ENCODE data around the gene ATP8A2. TPM values are rescaled to one million over a fixed set of nuclear protein-coding genes. Genes with fewer than 3 reads are reported as not detected.

The ATP8A2 gene
- total and polyA plus RNA-seq, 4 donors, result 0.01 to 0.08 (median 0.05) TPM; not detected in 1

DNA sequence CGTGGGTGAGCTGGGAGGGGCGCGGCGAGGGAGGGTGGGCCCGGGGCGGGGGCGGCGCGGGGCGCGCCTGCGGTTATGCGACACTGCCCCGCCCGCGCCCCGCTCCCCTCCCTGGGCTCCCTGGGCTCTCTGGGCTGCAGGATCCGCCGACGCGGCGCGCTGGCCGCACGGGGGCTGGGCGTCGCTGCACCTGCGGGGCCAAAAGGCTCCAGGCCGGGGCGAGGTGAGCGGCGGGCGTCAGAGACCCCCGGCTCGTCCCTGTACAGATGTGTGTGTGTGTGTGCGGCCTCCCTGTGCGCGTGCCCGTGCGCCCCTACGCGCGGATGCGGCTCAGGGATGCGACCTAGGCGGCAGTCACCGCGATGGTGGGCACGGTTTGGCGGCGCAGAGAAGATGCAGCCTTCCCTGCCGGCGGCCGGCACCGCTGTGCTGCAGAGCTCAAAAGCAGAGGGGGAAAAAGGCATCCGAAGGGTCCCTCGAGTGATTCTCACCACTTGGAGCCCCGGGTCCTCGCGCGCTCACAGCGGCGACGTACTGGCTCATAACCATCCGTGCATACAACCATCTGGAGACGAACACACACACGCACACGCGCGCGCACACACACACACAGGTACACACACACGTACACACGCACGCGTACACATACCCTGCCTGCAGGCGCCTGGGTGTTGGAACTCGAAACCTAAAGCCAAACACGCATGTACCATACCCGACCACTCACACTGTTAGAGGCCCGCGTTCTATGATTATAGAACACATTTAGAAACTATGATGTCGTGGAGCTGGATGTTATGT lies 709 bp downstream of the ATP8A2 start:
- 14% methylated on average over 82 of the region's 82 CpGs for WGBS
- H3K4me1 ChIP-seq (ENCODE audit: control insufficient read depth in 4 of 4, insufficient read depth in 4 of 4, low read length in 3 of 4), result peaks cover 4 to 12% (median 6%) of the 10 kb centered on the region in 4 donors
- no peak for DNase-seq (ENCODE audit: low spot score)
- peak overlapping the region in 1 of 3 donors; percentile 39 for H3K4me3 ChIP-seq (ENCODE audit: low read depth in 1 of 3, low read length in 3 of 3)
- no peak overlapping the region for H3K27ac ChIP-seq (ENCODE audit: low read depth in 1 of 2, low read length in 2 of 2)
- no peaks in the 10 kb centered on the region for H3K36me3 ChIP-seq (ENCODE audit: control insufficient read depth in 4 of 4, insufficient read depth in 3 of 4, low read depth in 1 of 4, low read length in 3 of 4)
- H3K9me3 ChIP-seq (ENCODE audit: control insufficient read depth in 4 of 4, low read length in 3 of 4), result no peaks in the 10 kb centered on the region
- H3K27me3 ChIP-seq (ENCODE audit: control insufficient read depth in 4 of 4, insufficient read depth in 4 of 4, low read length in 3 of 4), result peaks cover 0 to 22% (median 13%) of the 10 kb centered on the region in 4 donors
- TF ChIP-seq ZBTB33 (IDR thresholded peaks at IDR 0.05) (no peak), NR2F2 (IDR thresholded peaks at IDR 0.05) (no peak), ATF3 (IDR thresholded peaks at IDR 0.05) (no peak), YY1 (IDR thresholded peaks at IDR 0.05) (no peak), HNF4A (conservative IDR thresholded peaks at IDR 0.05) (no peak), FOXA1 (IDR thresholded peaks at IDR 0.05) (no peak)
- TF ChIP-seq, protein P1, sequence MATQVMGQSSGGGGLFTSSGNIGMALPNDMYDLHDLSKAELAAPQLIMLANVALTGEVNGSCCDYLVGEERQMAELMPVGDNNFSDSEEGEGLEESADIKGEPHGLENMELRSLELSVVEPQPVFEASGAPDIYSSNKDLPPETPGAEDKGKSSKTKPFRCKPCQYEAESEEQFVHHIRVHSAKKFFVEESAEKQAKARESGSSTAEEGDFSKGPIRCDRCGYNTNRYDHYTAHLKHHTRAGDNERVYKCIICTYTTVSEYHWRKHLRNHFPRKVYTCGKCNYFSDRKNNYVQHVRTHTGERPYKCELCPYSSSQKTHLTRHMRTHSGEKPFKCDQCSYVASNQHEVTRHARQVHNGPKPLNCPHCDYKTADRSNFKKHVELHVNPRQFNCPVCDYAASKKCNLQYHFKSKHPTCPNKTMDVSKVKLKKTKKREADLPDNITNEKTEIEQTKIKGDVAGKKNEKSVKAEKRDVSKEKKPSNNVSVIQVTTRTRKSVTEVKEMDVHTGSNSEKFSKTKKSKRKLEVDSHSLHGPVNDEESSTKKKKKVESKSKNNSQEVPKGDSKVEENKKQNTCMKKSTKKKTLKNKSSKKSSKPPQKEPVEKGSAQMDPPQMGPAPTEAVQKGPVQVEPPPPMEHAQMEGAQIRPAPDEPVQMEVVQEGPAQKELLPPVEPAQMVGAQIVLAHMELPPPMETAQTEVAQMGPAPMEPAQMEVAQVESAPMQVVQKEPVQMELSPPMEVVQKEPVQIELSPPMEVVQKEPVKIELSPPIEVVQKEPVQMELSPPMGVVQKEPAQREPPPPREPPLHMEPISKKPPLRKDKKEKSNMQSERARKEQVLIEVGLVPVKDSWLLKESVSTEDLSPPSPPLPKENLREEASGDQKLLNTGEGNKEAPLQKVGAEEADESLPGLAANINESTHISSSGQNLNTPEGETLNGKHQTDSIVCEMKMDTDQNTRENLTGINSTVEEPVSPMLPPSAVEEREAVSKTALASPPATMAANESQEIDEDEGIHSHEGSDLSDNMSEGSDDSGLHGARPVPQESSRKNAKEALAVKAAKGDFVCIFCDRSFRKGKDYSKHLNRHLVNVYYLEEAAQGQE (IDR thresholded peaks at IDR 0.05), result no peak
- H3K9ac ChIP-seq (ENCODE audit: low read depth in 1 of 2, low read length in 2 of 2), result no peak overlapping the region

GRCh38 chr13:25375727-25376358 lies 4.1 kb downstream of the ATP8A2 start:
- Histone ChIP-seq H3K27me3 (ENCODE audit: control insufficient read depth in 4 of 4, insufficient read depth in 4 of 4, low read length in 3 of 4) (peaks cover 0 to 23% (median 13%) of the 10 kb centered on the region in 4 donors), H3K4me1 (ENCODE audit: control insufficient read depth in 4 of 4, insufficient read depth in 4 of 4, low read length in 3 of 4) (peaks cover 4 to 12% (median 6%) of the 10 kb centered on the region in 4 donors), H3K27ac (ENCODE audit: low read depth in 1 of 2, low read length in 2 of 2) (no peak overlapping the region), H3K36me3 (ENCODE audit: control insufficient read depth in 4 of 4, insufficient read depth in 3 of 4, low read depth in 1 of 4, low read length in 3 of 4) (no peaks in the 10 kb centered on the region), H3K4me3 (ENCODE audit: low read depth in 1 of 3, low read length in 3 of 3) (no peak overlapping the region), H3K9me3 (ENCODE audit: control insufficient read depth in 4 of 4, low read length in 3 of 4) (no peaks in the 10 kb centered on the region), H3K9ac (ENCODE audit: low read depth in 1 of 2, low read length in 2 of 2) (no peak overlapping the region)
- WGBS, result 24% methylated on average over 9 of the region's 9 CpGs
- TF ChIP-seq ATF3 (IDR thresholded peaks at IDR 0.05), result no peak
- TF ChIP-seq HNF4G (IDR thresholded peaks at IDR 0.05), result no peak
- no peak for TF ChIP-seq NR2F2 (IDR thresholded peaks at IDR 0.05)
- TF ChIP-seq RAD21 (IDR thresholded peaks at IDR 0.05), result peak; percentile 67 to 76
- TF ChIP-seq CTCF (IDR thresholded peaks at IDR 0.05; ENCODE audit: low read depth, low read length, missing input control), result peak; percentile 67
- no peak for DNase-seq (ENCODE audit: low spot score)

All from liver (tissue), 9 donors.